HG03432 (cell line): Measurements from ENCODE around the gene TLL1.

Experiments used
- ATAC-seq: cut with Tn5 transposase; IDR thresholded peaks from one replicate; pipeline ENCODE4 v1.9.1; 2021; ENCODE audit warnings: mild to moderate bottlenecking, moderate library complexity; ENCODE audit not compliant: unreplicated experiment

Gene TLL1

GRCh38 chr4:166043801-166044200 lies 170.8 kb downstream of the TLL1 start:
- no peak for ATAC-seq

GRCh38 chr4:166044871-166045270 lies 171.8 kb downstream of the TLL1 start:
- ATAC-seq, result no peak

GRCh38 chr4:166045457-166045856 lies 172.4 kb downstream of the TLL1 start:
- peak; percentile 86 for ATAC-seq

- no peak for ATAC-seq
Observed at GRCh38 chr4:166049036-166049435, 176.0 kb downstream of the TLL1 start.

- no peak for ATAC-seq
Observed at GRCh38 chr4:166064721-166065120, 191.7 kb downstream of the TLL1 start.

GRCh38 chr4:166065324-166065723 lies 192.3 kb downstream of the TLL1 start:
- ATAC-seq, result no peak

GRCh38 chr4:166066936-166067335 lies 193.9 kb downstream of the TLL1 start:
- no peak for ATAC-seq

- ATAC-seq, result no peak
Observed at GRCh38 chr4:166067915-166068314, 194.9 kb downstream of the TLL1 start.

- ATAC-seq, result no peak
Observed at GRCh38 chr4:166073783-166074182, 200.7 kb downstream of the TLL1 start.

- ATAC-seq, result no peak
Observed at GRCh38 chr4:166075599-166075998, 202.6 kb downstream of the TLL1 start.

- ATAC-seq, result no peak
Observed at GRCh38 chr4:166077782-166078181, 204.7 kb downstream of the TLL1 start.

- no peak for ATAC-seq
Observed at GRCh38 chr4:166078383-166078782, 205.3 kb downstream of the TLL1 start.

GRCh38 chr4:166078955-166079354 lies 205.9 kb downstream of the TLL1 start:
- no peak for ATAC-seq

- ATAC-seq, result no peak
Observed at GRCh38 chr4:166087569-166087968, 214.5 kb downstream of the TLL1 start.

- ATAC-seq, result no peak
Observed at GRCh38 chr4:166088576-166088975, 215.5 kb downstream of the TLL1 start.

GRCh38 chr4:166091146-166091545 lies 218.1 kb downstream of the TLL1 start:
- ATAC-seq, result no peak

- peak; percentile 84 for ATAC-seq
Observed at GRCh38 chr4:166091912-166092510, 219.0 kb downstream of the TLL1 start.

GRCh38 chr4:166092797-166093290 lies 219.8 kb downstream of the TLL1 start:
- no peak for ATAC-seq

- no peak for ATAC-seq
Observed at GRCh38 chr4:166104623-166105022, 231.6 kb downstream of the TLL1 start.

- no peak for ATAC-seq
Observed at GRCh38 chr4:166121897-166122296, 248.9 kb downstream of the TLL1 start.

GRCh38 chr4:166123546-166123945 lies 250.5 kb downstream of the TLL1 start:
- no peak for ATAC-seq

GRCh38 chr4:166128403-166128802 lies 255.4 kb downstream of the TLL1 start:
- ATAC-seq, result no peak

GRCh38 chr4:166134285-166134684 lies 261.2 kb downstream of the TLL1 start:
- no peak for ATAC-seq
